ENCODE data around the gene ARFGEF2.

GRCh38 chr20:49024220-49024619 lies 102.7 kb downstream of the ARFGEF2 start:
- no peak for TF ChIP-seq CTCF (conservative IDR thresholded peaks at IDR 0.05)
- TF ChIP-seq ZFX (IDR thresholded peaks at IDR 0.05): no peak
